GM19467 (cell line): ENCODE data around the gene RHEBL1.

ENCODE experiments used
- ATAC-seq: cut with Tn5 transposase; IDR thresholded peaks from one replicate; pipeline ENCODE4 v1.9.1; 2021; ENCODE audit warnings: mild to moderate bottlenecking, moderate library complexity; ENCODE audit not compliant: unreplicated experiment

The RHEBL1 gene

GRCh38 chr12:49038291-49038955, 31.4 kb downstream of the RHEBL1 start:
- ATAC-seq, result no peak

DNA sequence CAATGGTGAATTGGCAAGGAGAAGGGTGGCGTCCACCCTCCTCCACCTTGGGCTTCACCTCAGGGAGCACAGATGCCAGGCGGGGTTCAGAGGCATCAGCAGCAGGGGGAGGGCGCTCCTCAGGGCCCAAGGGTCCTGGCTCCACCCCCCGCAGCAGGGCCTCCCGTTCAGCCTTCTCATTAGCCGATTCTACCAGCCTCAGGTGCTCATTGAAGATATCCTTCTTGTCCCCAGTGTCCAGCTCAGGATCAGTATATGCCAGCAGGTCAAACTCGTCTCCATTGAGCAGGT, 31.9 kb downstream of the RHEBL1 start:
- ATAC-seq, result no peak

- ATAC-seq, result no peak
These were observed 32.5 kb downstream of the RHEBL1 start for GRCh38 chr12:49037111-49037946.

- ATAC-seq, result no peak
These were observed 33.8 kb downstream of the RHEBL1 start for GRCh38 chr12:49036029-49036428.

- no peak for ATAC-seq
These were observed 35.5 kb downstream of the RHEBL1 start for GRCh38 chr12:49034286-49034622.

GRCh38 chr12:49033611-49034285, 36.0 kb downstream of the RHEBL1 start:
- ATAC-seq, result no peak

DNA sequence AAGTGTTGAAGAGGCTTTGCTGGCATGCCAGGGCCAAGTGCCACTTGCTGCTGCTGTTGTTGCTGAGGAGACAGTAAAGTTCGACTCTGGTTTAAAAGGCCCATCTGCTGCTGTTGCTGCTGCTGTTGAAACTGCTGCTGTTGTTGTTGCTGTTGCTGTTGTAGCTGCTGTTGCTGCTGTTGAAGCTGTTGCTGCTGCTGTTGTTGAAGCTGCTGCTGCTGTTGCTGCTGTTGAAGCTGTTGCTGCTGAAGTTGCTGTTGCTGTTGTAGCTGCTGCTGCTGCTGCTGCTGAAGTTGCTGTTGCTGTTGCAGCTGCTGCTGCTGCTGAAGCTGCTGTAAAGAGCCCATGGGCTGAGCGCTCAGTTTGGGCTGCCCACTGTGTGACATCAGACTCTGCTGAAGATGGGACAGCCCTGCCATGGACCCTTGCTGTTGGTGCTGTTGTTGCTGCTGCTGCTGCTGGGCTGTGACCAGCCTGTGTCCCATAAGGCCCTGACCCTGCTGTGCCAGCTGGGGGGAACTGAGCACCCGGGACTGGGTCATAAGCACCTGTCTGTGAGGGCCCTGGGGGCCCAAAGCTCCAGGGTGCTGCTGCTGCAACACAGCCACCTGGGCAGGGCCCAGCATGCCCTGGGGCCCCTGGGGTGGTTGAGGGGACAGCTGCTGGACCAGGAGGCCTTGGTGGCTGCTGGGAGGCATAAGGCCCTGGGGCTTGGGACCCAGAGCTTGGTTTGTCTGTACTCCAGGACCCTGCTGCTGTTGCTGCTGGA, 36.9 kb downstream of the RHEBL1 start:
- no peak for ATAC-seq

DNA sequence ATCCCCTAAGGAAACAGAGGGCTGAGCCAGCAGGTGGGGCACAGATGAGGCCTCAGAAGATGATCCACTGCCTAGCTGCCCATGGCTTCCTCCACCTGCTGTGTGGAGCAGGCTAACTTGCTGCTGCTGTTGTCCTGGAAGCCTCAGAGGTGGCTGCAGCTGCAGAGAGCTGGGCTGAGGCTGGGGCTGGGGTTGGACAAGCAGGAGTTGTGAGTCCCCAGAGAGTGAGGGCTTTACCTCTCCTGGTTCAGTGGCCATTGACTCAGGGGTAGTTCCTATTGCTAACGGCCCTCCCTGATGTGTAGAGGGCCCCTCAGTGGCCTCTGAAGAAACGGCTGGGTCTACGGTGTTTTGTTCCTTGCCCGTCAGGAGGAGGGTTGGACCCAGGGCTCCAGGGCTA, 37.5 kb downstream of the RHEBL1 start:
- no peak for ATAC-seq

- no peak for ATAC-seq
These were observed 38.1 kb downstream of the RHEBL1 start for GRCh38 chr12:49031573-49032161.

DNA sequence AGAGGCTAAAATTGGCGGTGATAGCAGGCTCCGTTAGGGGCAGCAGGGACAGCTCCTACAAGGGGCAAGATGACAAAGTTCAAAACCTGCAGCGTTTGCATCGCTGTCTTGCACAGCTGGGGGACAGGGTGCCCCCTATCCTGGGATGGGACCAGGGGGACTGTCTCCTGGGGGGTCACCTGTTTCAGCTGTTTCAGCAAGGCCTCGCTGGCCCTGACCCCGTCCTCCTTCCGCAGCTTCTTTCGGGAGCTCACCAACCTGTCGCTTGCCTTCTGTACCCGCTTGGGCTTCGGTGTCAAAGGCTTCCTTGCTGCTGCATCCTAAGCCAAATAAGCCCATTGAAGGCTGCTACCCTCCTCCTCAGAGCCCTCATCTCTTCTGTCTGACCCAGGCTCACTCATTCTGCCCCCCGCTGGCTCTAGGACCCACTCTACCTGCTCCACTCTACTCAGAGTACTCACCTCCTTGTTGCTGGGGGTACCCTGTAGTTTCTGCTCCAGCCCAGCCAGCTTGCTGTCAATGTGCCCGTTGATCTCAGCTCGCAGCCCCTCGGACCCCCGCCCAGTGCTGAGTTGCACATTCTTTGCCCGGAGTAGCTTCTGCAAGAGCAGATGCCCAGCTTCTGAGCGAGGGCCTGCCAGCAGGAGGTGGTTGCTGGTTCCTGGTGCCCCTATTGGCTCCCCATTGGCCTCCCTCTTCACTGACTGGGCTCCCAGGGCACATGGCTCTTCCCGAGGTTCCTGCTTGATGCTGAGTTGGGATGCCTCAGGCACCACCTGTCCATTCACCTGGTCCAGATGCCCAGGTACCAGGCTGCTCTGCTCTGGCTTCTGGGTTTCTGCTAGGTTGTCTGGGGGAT, 38.8 kb downstream of the RHEBL1 start:
- no peak for ATAC-seq

DNA sequence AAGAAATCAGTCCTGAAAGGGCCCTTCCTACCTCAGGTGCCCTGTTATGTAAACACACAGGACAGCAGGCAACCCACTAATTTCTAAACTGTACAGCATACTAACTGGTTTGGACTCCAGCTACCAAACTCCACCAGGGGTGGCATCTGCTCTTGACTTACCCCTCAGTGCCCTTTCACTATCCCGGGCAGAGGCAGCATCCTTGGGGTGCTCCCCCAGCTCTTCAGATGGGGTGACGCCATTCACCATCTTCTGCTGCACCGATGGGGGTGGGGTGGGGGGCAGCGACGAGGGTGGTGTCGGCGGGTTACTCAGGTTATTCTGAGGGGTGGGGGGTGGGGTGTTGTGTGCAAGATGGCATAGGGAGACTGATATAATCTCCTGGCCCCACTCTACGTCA, 39.7 kb downstream of the RHEBL1 start:
- no peak for ATAC-seq

GRCh38 chr12:49028666-49029275, 41.0 kb downstream of the RHEBL1 start:
- no peak for ATAC-seq

- no peak for ATAC-seq
These were observed 41.8 kb downstream of the RHEBL1 start for GRCh38 chr12:49027846-49028555.

- ATAC-seq, result no peak
These were observed 42.9 kb downstream of the RHEBL1 start for GRCh38 chr12:49026678-49027480.

DNA sequence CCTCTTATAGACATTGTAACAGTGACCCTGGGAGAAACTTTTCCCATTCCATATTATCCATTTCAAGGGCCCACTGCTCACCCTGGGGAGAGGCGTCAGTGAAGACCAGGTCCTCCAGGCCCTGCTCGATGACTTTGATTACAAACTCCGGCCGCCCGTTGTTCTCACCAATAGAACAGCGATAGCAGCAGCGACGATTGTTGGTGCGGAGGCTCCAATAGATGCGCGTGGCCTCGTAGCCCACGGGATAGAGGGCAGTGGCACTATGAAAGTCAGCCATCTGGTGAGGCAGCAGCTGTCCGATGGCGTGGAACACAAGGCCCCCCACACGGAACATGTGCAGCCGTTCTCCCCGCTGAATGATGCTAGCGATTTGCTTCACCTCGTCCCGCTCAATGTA, 43.7 kb downstream of the RHEBL1 start:
- no peak for ATAC-seq

DNA sequence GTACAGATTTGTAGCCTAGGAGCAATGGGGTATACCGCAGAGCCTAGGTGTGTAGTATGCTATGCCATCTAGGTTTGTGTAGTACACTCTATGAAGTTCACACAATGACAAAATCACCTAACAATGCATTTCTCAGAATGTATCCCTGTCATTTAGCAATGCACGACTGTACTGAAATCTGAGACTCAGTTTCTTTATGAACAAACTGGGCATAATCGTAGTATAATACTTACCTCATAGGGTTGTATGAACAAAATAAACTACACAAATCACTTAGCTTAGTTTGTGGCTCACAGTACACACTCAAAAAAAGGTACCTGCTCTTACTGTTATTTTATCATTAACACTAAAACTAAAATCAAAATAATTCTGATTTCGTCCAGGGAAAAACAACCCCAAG, 44.3 kb downstream of the RHEBL1 start:
- no peak for ATAC-seq

DNA sequence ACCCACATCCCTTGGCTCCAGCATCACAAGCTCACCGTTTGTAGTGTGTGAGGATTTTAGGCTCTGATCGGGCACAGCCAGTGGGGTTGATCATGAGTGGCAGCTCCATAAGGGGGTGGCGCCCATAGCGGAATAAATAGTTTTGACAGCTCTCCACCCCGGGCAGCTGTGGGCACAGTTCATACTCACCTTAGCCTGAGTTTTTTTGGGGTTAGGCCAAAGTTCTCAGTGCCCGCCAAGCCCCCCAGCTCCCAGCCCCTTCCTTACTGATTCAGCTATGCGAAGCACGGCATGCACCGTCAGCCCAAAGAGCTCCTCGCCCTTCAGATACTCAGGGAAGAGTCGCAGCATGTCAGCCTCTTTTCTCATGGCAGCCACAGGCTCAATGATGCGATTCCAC, 45.2 kb downstream of the RHEBL1 start:
- ATAC-seq, result no peak

DNA sequence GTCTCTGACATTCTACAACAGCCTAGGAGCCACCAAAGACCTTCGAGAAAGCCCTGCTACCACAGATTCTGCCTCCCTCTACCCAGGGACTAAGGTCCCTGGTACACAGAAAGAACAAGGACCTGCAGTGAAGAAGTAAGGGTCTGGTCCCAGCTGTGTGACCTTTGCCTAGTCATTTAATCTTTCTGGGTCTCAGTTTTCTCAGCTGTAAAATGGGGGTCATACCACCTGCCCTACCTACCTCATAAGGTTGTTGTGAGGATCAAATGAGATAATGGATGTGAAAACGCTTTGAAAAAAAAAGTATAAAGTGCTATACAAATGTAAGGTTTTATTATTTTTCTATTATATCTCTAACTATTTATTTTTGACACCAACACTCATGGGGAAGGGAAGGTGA, 46.0 kb downstream of the RHEBL1 start:
- ATAC-seq, result no peak
